Endometrial microvascular endothelial cells (primary cell): ENCODE data around the gene SLC6A11. TPM values are rescaled to one million over a fixed set of nuclear protein-coding genes. Genes with fewer than 3 reads are reported as not detected.

Experiments used
- in situ Hi-C: cut with HindIII; loops from 2 replicates; pipeline ENCODE4 v1.10.0; 2017; ENCODE audit warnings: low sequenced_read_pairs, low pct_unique_long_range_greater_than_20kb; ENCODE audit errors: inconsistent ontology term
- total RNA-seq: library from RNA; depleted of rRNA; stranded (reverse); fragments of >200 nt; gene quantifications from one replicate; pipeline ENCODE4 v1.2.3, GENCODE V29; 2015; ENCODE audit errors: inconsistent ontology term

Gene SLC6A11
- total RNA-seq, 1 donor from 2014 or later: not detected

GRCh38 chr3:10783360-10784351 lies 32.4 kb upstream of the SLC6A11 start:
- in situ Hi-C loops: no loop called here

- in situ Hi-C loops: no loop called here
Measured at GRCh38 chr3:10786640-10787039, 29.4 kb upstream of the SLC6A11 start.

- in situ Hi-C loops: no loop called here
Measured at GRCh38 chr3:10788451-10788850, 27.6 kb upstream of the SLC6A11 start.

GRCh38 chr3:10790713-10791112 lies 25.3 kb upstream of the SLC6A11 start:
- in situ Hi-C loops: no loop called here

- in situ Hi-C loops: no loop called here
Measured at GRCh38 chr3:10792208-10792607, 23.8 kb upstream of the SLC6A11 start.

GRCh38 chr3:10798600-10799367 lies 17.2 kb upstream of the SLC6A11 start:
- in situ Hi-C loops: no loop called here

GRCh38 chr3:10804183-10804648 lies 11.8 kb upstream of the SLC6A11 start:
- in situ Hi-C loops: no loop called here

- in situ Hi-C loops: no loop called here
Measured at GRCh38 chr3:10806006-10806405, 10.0 kb upstream of the SLC6A11 start.

- in situ Hi-C loops: no loop called here
Measured at GRCh38 chr3:10808130-10808735, 7.8 kb upstream of the SLC6A11 start.

GRCh38 chr3:10808974-10809373 lies 7.1 kb upstream of the SLC6A11 start:
- in situ Hi-C loops: no loop called here

- in situ Hi-C loops: no loop called here
Measured at GRCh38 chr3:10810376-10810775, 5.7 kb upstream of the SLC6A11 start.

- in situ Hi-C loops: no loop called here
Measured at GRCh38 chr3:10813425-10813824, 2.6 kb upstream of the SLC6A11 start.

GRCh38 chr3:10814623-10815022 lies 1.4 kb upstream of the SLC6A11 start:
- in situ Hi-C loops: no loop called here

GRCh38 chr3:10815487-10815886 lies 541 bp upstream of the SLC6A11 start:
- in situ Hi-C loops: no loop called here

GRCh38 chr3:10816863-10817253 lies 830 bp downstream of the SLC6A11 start:
- in situ Hi-C loops: no loop called here

- in situ Hi-C loops: no loop called here
Measured at GRCh38 chr3:10817506-10817905, 1.5 kb downstream of the SLC6A11 start.

GRCh38 chr3:10822055-10822454 lies 6.0 kb downstream of the SLC6A11 start:
- in situ Hi-C loops: no loop called here

GRCh38 chr3:10822708-10823515 lies 6.9 kb downstream of the SLC6A11 start:
- in situ Hi-C loops: no loop called here

- in situ Hi-C loops: no loop called here
Measured at GRCh38 chr3:10823516-10823818, 7.4 kb downstream of the SLC6A11 start.
